ENCODE measurements around the gene SLC25A34. TPM values are rescaled to one million over a fixed set of nuclear protein-coding genes. Genes with fewer than 3 reads are reported as not detected.

The SLC25A34 gene
- total RNA-seq, 1 donor from 2014 or later = 1.6 TPM

DNA sequence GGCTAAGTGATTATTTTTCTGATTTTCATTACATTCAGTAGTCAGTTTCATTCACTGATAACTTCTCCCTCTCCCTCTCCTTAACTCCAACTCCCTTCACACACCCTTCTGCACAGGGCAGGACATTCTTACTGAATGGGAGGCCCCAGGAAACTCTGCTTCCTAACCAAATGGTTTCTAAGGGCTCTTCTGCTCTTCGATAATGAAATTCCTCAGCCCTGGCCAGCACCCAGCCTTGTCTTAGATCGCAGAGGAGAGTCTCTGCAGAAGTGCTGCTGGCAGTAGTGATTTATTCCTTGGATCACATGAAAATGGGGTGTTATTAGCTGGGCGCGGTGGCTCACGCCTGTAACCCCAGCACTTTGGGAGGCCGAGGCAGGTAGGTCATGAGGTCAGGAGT is 35.5 kb upstream of the SLC25A34 start:
- H3K9me3 ChIP-seq (ENCODE audit: control insufficient read depth in 3 of 3, low read length in 3 of 3) = no peaks in the 10 kb centered on the region
- H3K9ac ChIP-seq (ENCODE audit: low read depth in 1 of 3, low read length in 3 of 3) = no peak overlapping the region
- H3K36me3 ChIP-seq (ENCODE audit: control insufficient read depth in 3 of 3, insufficient read depth in 3 of 3, low read length in 3 of 3) = peaks cover under 1 to 12% (median 4%) of the 10 kb centered on the region in 3 donors
- H3K27ac ChIP-seq (ENCODE audit: low read depth, low read length) = no peak overlapping the region
- no peak overlapping the region for H3K4me3 ChIP-seq (ENCODE audit: low read length in 3 of 3)
- peaks cover 35 to 60% (median 47%) of the 10 kb centered on the region in 3 donors for H3K4me1 ChIP-seq (ENCODE audit: control insufficient read depth in 3 of 3, insufficient read depth in 3 of 3, low read length in 3 of 3)
- no peaks in the 10 kb centered on the region for H3K27me3 ChIP-seq (ENCODE audit: control insufficient read depth in 3 of 3, insufficient read depth in 3 of 3, low read length in 3 of 3)

- peaks cover 35 to 67% (median 50%) of the 10 kb centered on the region in 3 donors for H3K4me1 ChIP-seq (ENCODE audit: control insufficient read depth in 3 of 3, insufficient read depth in 3 of 3, low read length in 3 of 3)
Observed at GRCh38 chr1:15701784-15702183, 34.3 kb upstream of the SLC25A34 start.

DNA sequence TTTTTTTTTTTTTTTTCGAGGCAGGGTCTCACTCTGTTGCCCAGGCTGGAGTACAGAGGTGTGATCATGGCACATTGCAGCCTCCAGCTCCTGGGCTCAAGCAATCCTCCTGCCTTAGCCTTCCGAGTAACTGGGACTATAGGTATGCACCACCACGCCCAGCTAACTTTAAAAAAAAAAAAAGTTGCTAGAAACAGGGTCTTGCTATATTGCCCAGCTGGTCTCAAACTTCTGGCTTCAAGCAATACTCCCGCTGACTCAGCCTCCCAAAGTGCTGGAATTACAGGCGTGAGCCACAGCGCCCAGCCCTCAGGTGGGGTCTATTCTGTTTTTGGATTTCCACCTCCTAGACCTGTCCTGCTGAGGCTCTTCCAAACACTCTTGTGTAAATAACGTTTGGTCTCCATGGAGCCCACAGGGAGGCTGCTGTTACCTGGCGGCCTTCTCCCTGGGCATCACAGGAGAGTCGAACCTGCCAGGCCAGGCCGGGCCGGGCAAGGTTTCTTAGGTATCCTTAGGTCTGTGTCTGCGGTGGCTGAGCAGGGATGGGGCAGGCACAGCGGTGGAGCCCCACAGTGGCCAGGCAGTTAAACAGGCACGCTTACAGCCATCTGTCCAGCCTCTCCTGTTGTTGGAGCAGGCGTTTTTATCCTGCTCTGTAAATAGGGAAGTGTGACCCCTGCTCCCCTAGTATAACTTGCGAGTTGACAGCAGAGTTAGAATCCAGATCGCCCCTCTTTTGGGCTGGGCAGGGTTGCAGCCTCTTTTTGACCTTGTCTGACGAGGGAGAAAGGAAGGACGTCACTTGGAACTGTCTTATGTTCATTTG is 33.1 kb upstream of the SLC25A34 start:
- H3K27ac ChIP-seq (ENCODE audit: low read depth, low read length) = peak overlapping the region; percentile 89
- no peaks in the 10 kb centered on the region for H3K27me3 ChIP-seq (ENCODE audit: control insufficient read depth in 3 of 3, insufficient read depth in 3 of 3, low read length in 3 of 3)
- H3K9me3 ChIP-seq (ENCODE audit: control insufficient read depth in 3 of 3, low read length in 3 of 3) = no peaks in the 10 kb centered on the region
- H3K4me1 ChIP-seq (ENCODE audit: control insufficient read depth in 3 of 3, insufficient read depth in 3 of 3, low read length in 3 of 3) = peaks cover 44 to 67% (median 56%) of the 10 kb centered on the region in 3 donors
- H3K36me3 ChIP-seq (ENCODE audit: control insufficient read depth in 3 of 3, insufficient read depth in 3 of 3, low read length in 3 of 3) = peaks cover 0 to 6% (median 4%) of the 10 kb centered on the region in 3 donors
- H3K9ac ChIP-seq (ENCODE audit: low read depth in 1 of 3, low read length in 3 of 3) = peak overlapping the region; percentile 63 to 79 (median 69)
- peak overlapping the region in 2 of 3 donors; percentile 10 to 29 for H3K4me3 ChIP-seq (ENCODE audit: low read length in 3 of 3)

More at GRCh38 chr1:15701784-15702183, 34.3 kb upstream of the SLC25A34 start:
- H3K36me3 ChIP-seq (ENCODE audit: control insufficient read depth in 3 of 3, insufficient read depth in 3 of 3, low read length in 3 of 3) = peaks cover under 1 to 10% (median 6%) of the 10 kb centered on the region in 3 donors
- no peak overlapping the region for H3K9ac ChIP-seq (ENCODE audit: low read depth in 1 of 3, low read length in 3 of 3)
- no peak overlapping the region for H3K27ac ChIP-seq (ENCODE audit: low read depth, low read length)
- no peaks in the 10 kb centered on the region for H3K9me3 ChIP-seq (ENCODE audit: control insufficient read depth in 3 of 3, low read length in 3 of 3)
- no peak overlapping the region for H3K4me3 ChIP-seq (ENCODE audit: low read length in 3 of 3)
- no peaks in the 10 kb centered on the region for H3K27me3 ChIP-seq (ENCODE audit: control insufficient read depth in 3 of 3, insufficient read depth in 3 of 3, low read length in 3 of 3)

DNA sequence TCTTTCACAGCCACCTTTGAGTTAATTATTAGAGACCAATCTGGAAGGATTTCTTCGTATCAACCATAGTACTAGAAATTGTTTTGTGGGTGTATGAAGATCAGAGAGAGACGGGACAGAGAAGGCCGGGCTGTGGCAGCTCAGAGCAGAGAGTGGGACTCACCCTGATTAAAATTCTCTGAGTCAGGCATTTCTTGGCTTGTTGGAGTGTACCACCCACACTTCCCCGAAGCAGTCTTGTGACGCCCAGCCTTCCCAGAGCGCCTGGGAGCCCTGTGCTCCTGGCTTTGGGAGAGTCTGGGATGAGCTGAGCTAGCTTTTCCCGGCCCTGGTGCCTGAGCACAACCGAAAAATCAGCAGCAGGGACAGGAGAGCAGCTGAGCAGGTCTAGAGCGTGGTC is 32.5 kb upstream of the SLC25A34 start:
- Histone ChIP-seq H3K4me1 (ENCODE audit: control insufficient read depth in 3 of 3, insufficient read depth in 3 of 3, low read length in 3 of 3) (peaks cover 45 to 73% (median 56%) of the 10 kb centered on the region in 3 donors), H3K36me3 (ENCODE audit: control insufficient read depth in 3 of 3, insufficient read depth in 3 of 3, low read length in 3 of 3) (peaks cover 0 to 6% (median 4%) of the 10 kb centered on the region in 3 donors), H3K9me3 (ENCODE audit: control insufficient read depth in 3 of 3, low read length in 3 of 3) (no peaks in the 10 kb centered on the region), H3K27ac (ENCODE audit: low read depth, low read length) (peak overlapping the region; percentile 89), H3K9ac (ENCODE audit: low read depth in 1 of 3, low read length in 3 of 3) (peak overlapping the region; percentile 63 to 79 (median 69)), H3K4me3 (ENCODE audit: low read length in 3 of 3) (peak overlapping the region; percentile 10 to 41 (median 29)), H3K27me3 (ENCODE audit: control insufficient read depth in 3 of 3, insufficient read depth in 3 of 3, low read length in 3 of 3) (no peaks in the 10 kb centered on the region)

DNA sequence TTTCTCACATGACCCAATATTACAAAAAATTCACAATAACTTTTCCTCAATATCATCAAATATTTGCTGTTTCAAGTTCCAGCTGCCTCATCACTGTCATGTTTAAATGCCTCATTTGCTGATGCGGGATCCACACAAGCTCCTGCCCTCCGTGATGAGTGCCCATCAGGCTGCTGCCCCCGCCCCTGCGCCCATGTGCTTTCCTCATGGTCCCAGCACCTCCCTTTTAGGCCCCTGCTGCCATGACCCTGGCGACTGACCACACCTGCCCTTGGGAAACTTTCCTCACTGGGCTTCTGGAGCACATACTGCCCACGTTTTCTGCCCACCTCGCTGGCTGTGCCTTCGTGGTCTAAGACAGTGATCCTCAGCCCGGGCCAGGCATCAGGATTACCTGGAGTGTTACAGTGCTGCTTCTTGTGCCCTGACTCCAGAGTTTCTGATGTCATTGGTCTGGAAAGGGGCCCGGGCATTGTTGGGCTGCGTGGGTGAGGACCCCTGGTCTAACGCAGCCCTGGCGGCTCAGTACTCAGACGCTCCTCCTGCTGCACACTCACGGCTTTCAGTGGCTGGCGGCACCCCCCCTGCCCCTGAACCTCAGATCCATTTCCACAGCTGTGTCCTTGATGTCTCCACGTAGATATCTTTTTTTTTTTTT is 31.4 kb upstream of the SLC25A34 start:
- H3K9me3 ChIP-seq (ENCODE audit: control insufficient read depth in 3 of 3, low read length in 3 of 3) = no peaks in the 10 kb centered on the region
- peak overlapping the region; percentile 89 for H3K27ac ChIP-seq (ENCODE audit: low read depth, low read length)
- H3K4me1 ChIP-seq (ENCODE audit: control insufficient read depth in 3 of 3, insufficient read depth in 3 of 3, low read length in 3 of 3) = peaks cover 56 to 83% (median 64%) of the 10 kb centered on the region in 3 donors
- H3K9ac ChIP-seq (ENCODE audit: low read depth in 1 of 3, low read length in 3 of 3) = peak overlapping the region in 1 of 3 donors; percentile 28
- no peaks in the 10 kb centered on the region for H3K27me3 ChIP-seq (ENCODE audit: control insufficient read depth in 3 of 3, insufficient read depth in 3 of 3, low read length in 3 of 3)
- no peak overlapping the region for H3K4me3 ChIP-seq (ENCODE audit: low read length in 3 of 3)
- H3K36me3 ChIP-seq (ENCODE audit: control insufficient read depth in 3 of 3, insufficient read depth in 3 of 3, low read length in 3 of 3) = peaks cover 0 to 6% (median 4%) of the 10 kb centered on the region in 3 donors

- no peaks in the 10 kb centered on the region for H3K9me3 ChIP-seq (ENCODE audit: control insufficient read depth in 3 of 3, low read length in 3 of 3)
- H3K27me3 ChIP-seq (ENCODE audit: control insufficient read depth in 3 of 3, insufficient read depth in 3 of 3, low read length in 3 of 3) = no peaks in the 10 kb centered on the region
- peak overlapping the region; percentile 89 for H3K27ac ChIP-seq (ENCODE audit: low read depth, low read length)
Observed at GRCh38 chr1:15705184-15705566, 30.9 kb upstream of the SLC25A34 start.

GRCh38 chr1:15706751-15707150 is 29.3 kb upstream of the SLC25A34 start:
- Histone ChIP-seq H3K36me3 (ENCODE audit: control insufficient read depth in 3 of 3, insufficient read depth in 3 of 3, low read length in 3 of 3) (peaks cover 0 to 6% (median 4%) of the 10 kb centered on the region in 3 donors), H3K9ac (ENCODE audit: low read depth in 1 of 3, low read length in 3 of 3) (peak overlapping the region in 1 of 3 donors; percentile 50), H3K27ac (ENCODE audit: low read depth, low read length) (peak overlapping the region; percentile 87), H3K27me3 (ENCODE audit: control insufficient read depth in 3 of 3, insufficient read depth in 3 of 3, low read length in 3 of 3) (no peaks in the 10 kb centered on the region), H3K4me1 (ENCODE audit: control insufficient read depth in 3 of 3, insufficient read depth in 3 of 3, low read length in 3 of 3) (peaks cover 53 to 78% (median 60%) of the 10 kb centered on the region in 3 donors), H3K9me3 (ENCODE audit: control insufficient read depth in 3 of 3, low read length in 3 of 3) (no peaks in the 10 kb centered on the region), H3K4me3 (ENCODE audit: low read length in 3 of 3) (no peak overlapping the region)

More at GRCh38 chr1:15705184-15705566, 30.9 kb upstream of the SLC25A34 start:
- Histone ChIP-seq H3K36me3 (ENCODE audit: control insufficient read depth in 3 of 3, insufficient read depth in 3 of 3, low read length in 3 of 3) (peaks cover 0 to 6% (median 4%) of the 10 kb centered on the region in 3 donors), H3K4me3 (ENCODE audit: low read length in 3 of 3) (no peak overlapping the region), H3K9ac (ENCODE audit: low read depth in 1 of 3, low read length in 3 of 3) (peak overlapping the region in 1 of 3 donors; percentile 25), H3K4me1 (ENCODE audit: control insufficient read depth in 3 of 3, insufficient read depth in 3 of 3, low read length in 3 of 3) (peaks cover 52 to 79% (median 63%) of the 10 kb centered on the region in 3 donors)

DNA sequence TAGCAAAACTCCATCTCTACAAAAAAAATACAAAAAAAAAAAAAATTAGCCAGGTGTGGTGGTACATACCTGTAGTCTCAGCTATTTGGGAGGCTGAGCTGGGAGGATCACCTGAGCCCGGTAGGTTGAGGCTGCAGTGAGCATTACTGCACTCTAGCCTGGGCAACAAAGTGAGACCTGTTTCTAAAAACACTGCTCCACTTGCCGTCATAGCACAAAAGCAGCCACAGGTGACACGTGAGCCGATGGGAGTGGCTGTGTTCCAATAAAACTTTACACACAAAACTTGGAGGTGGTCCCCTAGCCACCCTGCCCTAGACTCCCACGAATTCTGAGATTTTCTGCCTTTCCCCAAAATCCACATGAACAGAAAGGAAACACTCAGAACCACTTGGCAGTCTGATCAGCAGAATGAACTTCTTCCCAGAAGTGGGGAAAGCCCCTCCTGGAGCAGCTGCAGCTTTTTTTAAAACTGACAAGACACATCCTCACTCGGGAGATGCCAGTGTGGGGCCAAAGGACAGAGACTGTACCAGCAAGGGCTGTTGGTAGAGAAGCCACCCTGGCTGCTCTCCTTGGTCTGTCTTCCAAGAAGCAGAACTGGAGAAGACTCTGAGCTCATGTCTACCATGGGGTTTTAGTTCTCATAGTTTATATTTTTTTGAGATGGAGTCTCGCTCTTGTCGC is 28.7 kb upstream of the SLC25A34 start:
- Histone ChIP-seq H3K27ac (ENCODE audit: low read depth, low read length) (peak overlapping the region; percentile 87), H3K4me3 (ENCODE audit: low read length in 3 of 3) (peak overlapping the region in 1 of 3 donors; percentile 20), H3K27me3 (ENCODE audit: control insufficient read depth in 3 of 3, insufficient read depth in 3 of 3, low read length in 3 of 3) (no peaks in the 10 kb centered on the region), H3K9ac (ENCODE audit: low read depth in 1 of 3, low read length in 3 of 3) (peak overlapping the region; percentile 41 to 75 (median 50)), H3K9me3 (ENCODE audit: control insufficient read depth in 3 of 3, low read length in 3 of 3) (no peaks in the 10 kb centered on the region), H3K36me3 (ENCODE audit: control insufficient read depth in 3 of 3, insufficient read depth in 3 of 3, low read length in 3 of 3) (peaks cover 0 to 6% (median 0%) of the 10 kb centered on the region in 3 donors), H3K4me1 (ENCODE audit: control insufficient read depth in 3 of 3, insufficient read depth in 3 of 3, low read length in 3 of 3) (peaks cover 56 to 76% (median 57%) of the 10 kb centered on the region in 3 donors)

- H3K9ac ChIP-seq (ENCODE audit: low read depth in 1 of 3, low read length in 3 of 3) = peak overlapping the region in 1 of 3 donors; percentile 54
- H3K9me3 ChIP-seq (ENCODE audit: control insufficient read depth in 3 of 3, low read length in 3 of 3) = no peaks in the 10 kb centered on the region
- peaks cover 48 to 74% (median 51%) of the 10 kb centered on the region in 3 donors for H3K4me1 ChIP-seq (ENCODE audit: control insufficient read depth in 3 of 3, insufficient read depth in 3 of 3, low read length in 3 of 3)
- H3K27ac ChIP-seq (ENCODE audit: low read depth, low read length) = peak overlapping the region; percentile 87
- no peaks in the 10 kb centered on the region for H3K27me3 ChIP-seq (ENCODE audit: control insufficient read depth in 3 of 3, insufficient read depth in 3 of 3, low read length in 3 of 3)
- H3K36me3 ChIP-seq (ENCODE audit: control insufficient read depth in 3 of 3, insufficient read depth in 3 of 3, low read length in 3 of 3) = peaks cover 0 to 6% (median 0%) of the 10 kb centered on the region in 3 donors
- no peak overlapping the region for H3K4me3 ChIP-seq (ENCODE audit: low read length in 3 of 3)
Observed at GRCh38 chr1:15708486-15709137, 27.4 kb upstream of the SLC25A34 start.
